PC-9 (cell line): ENCODE results near the gene SIK2. TPM values are rescaled to one million over a fixed set of nuclear protein-coding genes. Genes with fewer than 3 reads are reported as not detected.

Experiments used
- BruUV-seq: library from RNA; stranded (reverse); fragments of 400-500 nt; replicated peaks from 2 replicates; lab custom pipeline; 2021; lab: Mats Ljungman, UMichigan
- CTCF ChIA-PET: fragments of 300-600 bp; sonication (Branson Sonifier 250); formaldehyde crosslinking; loops from one replicate; lab custom pipeline; 2022; ENCODE audit warnings: antibody characterized with exemption; lab: Charles Lee
- POLR2A ChIA-PET: fragments of 300-600 bp; sonication (Branson Sonifier 250); formaldehyde crosslinking; loops from one replicate; lab custom pipeline; 2022; ENCODE audit warnings: antibody characterized with exemption; ENCODE audit not compliant: unreplicated experiment; lab: Charles Lee
- DNase-seq, 2 experiments: peaks; one replicate each; pipeline versions ENCODE4 v3.0.0 to v3.0.0-alpha.2; 2015 to 2022; ENCODE audit warnings: mixed read lengths in 1 of 2
- H2AFZ ChIP-seq: fragments of 200-600 bp; sonication (generic); 2 replicates; pipeline ENCODE4 v1.8.1; 2017; ENCODE audit warnings: antibody characterized with exemption
- H3F3A ChIP-seq: fragments of 200-600 bp; sonication (generic); 2 replicates; pipeline ENCODE4 v1.8.1; 2017; ENCODE audit warnings: antibody characterized with exemption, mild to moderate bottlenecking, low read depth; ENCODE audit not compliant: insufficient read depth
- H3K27ac ChIP-seq: fragments of 200-600 bp; sonication (generic); 2 replicates; pipeline ENCODE4 v1.6.1; 2016; ENCODE audit warnings: mixed run types
- H3K27me3 ChIP-seq: fragments of 200-600 bp; sonication (generic); 2 replicates; pipeline ENCODE4 v1.6.1; 2016; ENCODE audit warnings: low read depth, mixed run types; ENCODE audit not compliant: insufficient read depth
- H3K36me3 ChIP-seq: fragments of 200-600 bp; sonication (generic); 2 replicates; pipeline ENCODE4 v1.6.1; 2016; ENCODE audit warnings: low read depth, mixed run types
- H3K4me1 ChIP-seq: fragments of 200-600 bp; sonication (generic); replicated peaks from 2 replicates; pipeline ENCODE4 v1.6.1; 2016; ENCODE audit warnings: mixed run types; ENCODE audit not compliant: insufficient read depth
- H3K4me2 ChIP-seq: fragments of 200-600 bp; sonication (generic); 2 replicates; pipeline ENCODE4 v1.6.1; 2017; ENCODE audit warnings: mixed run types
- H3K4me3 ChIP-seq: fragments of 200-600 bp; sonication (generic); 2 replicates; pipeline ENCODE4 v1.6.1; 2016; ENCODE audit warnings: mixed run types
- H3K79me2 ChIP-seq: fragments of 200-600 bp; sonication (generic); 2 replicates; pipeline ENCODE4 v1.6.1; 2017; ENCODE audit warnings: low read depth, mixed run types
- H3K9me2 ChIP-seq: fragments of 200-600 bp; sonication (generic); 2 replicates; pipeline ENCODE4 v1.8.1; 2017; ENCODE audit warnings: mild to moderate bottlenecking; ENCODE audit not compliant: insufficient read depth
- H3K9me3 ChIP-seq: fragments of 200-600 bp; sonication (generic); 2 replicates; pipeline ENCODE4 v1.8.1; 2016; ENCODE audit warnings: low read depth; ENCODE audit not compliant: insufficient read depth
- H4K20me1 ChIP-seq: fragments of 200-600 bp; sonication (generic); 2 replicates; pipeline ENCODE4 v1.8.1; 2017; ENCODE audit not compliant: insufficient read depth
- EZH2 ChIP-seq: fragments of 200-600 bp; sonication (generic); IDR thresholded peaks from 2 replicates; pipeline ENCODE4 v1.8.0; 2017; ENCODE audit warnings: antibody characterized with exemption, low read depth
- intact Hi-C: fragments of 100-400 bp; cut with micrococcal nuclease; formaldehyde crosslinking; loops from one replicate; pipeline ENCODE4 v1.10.0; 2022; ENCODE audit not compliant: unreplicated experiment
- total RNA-seq: library from RNA; stranded (reverse); gene quantifications from 2 replicates; pipeline ENCODE4 v1.2.3, GENCODE V29; 2021
- TF ChIP-seq, protein P1 (sequence below): fragments of 200-600 bp; sonication (generic); conservative IDR thresholded peaks from 2 replicates; pipeline ENCODE4 v1.6.1; 2017; ENCODE audit warnings: mixed run types, antibody characterized with exemption, mild to moderate bottlenecking, moderate library complexity

SIK2 gene
- total RNA-seq, 1 experiment from 2014 or later, result 16.2 TPM

DNA sequence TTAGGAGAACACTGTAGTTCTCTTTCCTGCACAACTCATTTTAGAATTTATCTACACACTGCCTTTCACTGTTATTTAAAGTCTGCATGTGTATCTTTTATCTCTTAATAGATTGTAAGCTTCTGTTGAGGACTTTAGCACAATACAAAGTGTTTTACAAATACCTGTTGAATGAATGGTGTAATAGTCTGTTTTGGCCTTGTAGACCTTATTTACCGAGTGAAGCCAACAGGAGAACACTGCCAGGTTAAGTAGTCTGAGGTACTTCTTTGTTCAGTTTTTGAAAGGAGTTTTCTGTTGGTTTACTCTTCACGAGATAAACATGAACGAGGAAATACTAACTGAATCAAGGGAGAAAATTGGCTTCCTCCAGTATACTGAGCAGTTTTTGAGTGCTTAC lies 31.0 kb downstream of the SIK2 start:
- no TSS peak for BruUV-seq
- Histone ChIP-seq H3K4me2 (no peak overlapping the region), H3K79me2 (peaks cover 12% of the 10 kb centered on the region; the same call in 1 of the 2 replicates), H3K4me3 (no peak overlapping the region), H3K27me3 (no peaks in the 10 kb centered on the region), H2AFZ (no peak overlapping the region), H3K36me3 (peaks cover 15% of the 10 kb centered on the region), H3F3A (no peaks in the 10 kb centered on the region; the same call in 1 of the 2 replicates), H3K4me1 (no peaks in the 10 kb centered on the region), H3K27ac (no peak overlapping the region), H3K9me3 (no peaks in the 10 kb centered on the region; the same call in 1 of the 2 replicates), H4K20me1 (no peaks in the 10 kb centered on the region; the same call in 1 of the 2 replicates), H3K9me2 (no peaks in the 10 kb centered on the region)
- TF ChIP-seq EZH2, result no peak
- TF ChIP-seq, protein P1, sequence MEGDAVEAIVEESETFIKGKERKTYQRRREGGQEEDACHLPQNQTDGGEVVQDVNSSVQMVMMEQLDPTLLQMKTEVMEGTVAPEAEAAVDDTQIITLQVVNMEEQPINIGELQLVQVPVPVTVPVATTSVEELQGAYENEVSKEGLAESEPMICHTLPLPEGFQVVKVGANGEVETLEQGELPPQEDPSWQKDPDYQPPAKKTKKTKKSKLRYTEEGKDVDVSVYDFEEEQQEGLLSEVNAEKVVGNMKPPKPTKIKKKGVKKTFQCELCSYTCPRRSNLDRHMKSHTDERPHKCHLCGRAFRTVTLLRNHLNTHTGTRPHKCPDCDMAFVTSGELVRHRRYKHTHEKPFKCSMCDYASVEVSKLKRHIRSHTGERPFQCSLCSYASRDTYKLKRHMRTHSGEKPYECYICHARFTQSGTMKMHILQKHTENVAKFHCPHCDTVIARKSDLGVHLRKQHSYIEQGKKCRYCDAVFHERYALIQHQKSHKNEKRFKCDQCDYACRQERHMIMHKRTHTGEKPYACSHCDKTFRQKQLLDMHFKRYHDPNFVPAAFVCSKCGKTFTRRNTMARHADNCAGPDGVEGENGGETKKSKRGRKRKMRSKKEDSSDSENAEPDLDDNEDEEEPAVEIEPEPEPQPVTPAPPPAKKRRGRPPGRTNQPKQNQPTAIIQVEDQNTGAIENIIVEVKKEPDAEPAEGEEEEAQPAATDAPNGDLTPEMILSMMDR, result no peak
- POLR2A ChIA-PET, result no interaction called here
- no peak for DNase-seq
- CTCF ChIA-PET, result no interaction called here
- intact Hi-C loops, result no loop called here

DNA sequence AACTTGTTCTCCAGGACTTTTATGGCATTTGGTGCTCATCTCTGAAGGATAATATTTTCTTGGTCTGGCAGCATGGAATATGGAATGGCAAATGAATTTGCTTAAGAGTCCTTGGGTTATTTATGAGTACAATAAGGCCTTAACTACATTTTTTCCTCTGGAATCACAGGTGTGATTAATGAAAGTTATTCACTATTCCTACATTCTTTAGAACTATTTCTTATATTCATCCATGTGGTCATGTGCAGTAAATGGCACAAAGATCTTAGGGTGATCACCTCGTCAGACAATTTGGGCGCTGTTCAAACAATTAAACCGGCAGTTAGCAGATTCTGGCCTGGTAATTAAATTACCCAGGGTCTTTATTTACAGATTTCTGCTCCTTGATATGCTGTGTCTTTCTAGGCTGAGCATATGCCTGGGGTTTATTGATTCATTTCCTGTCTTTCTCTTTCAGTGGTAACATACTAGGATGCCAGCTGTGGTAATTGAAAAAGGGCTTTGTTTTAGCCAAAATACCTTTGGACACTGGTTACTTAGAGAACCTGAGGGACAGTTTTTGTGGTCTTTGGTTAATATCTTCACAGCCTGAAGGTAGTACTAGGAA lies 31.6 kb downstream of the SIK2 start:
- no peaks in the 10 kb centered on the region for H3K9me2 ChIP-seq
- no peak overlapping the region for H3K4me3 ChIP-seq
- intact Hi-C loops, result no loop called here
- H2AFZ ChIP-seq, result no peak overlapping the region
- H3F3A ChIP-seq, result no peaks in the 10 kb centered on the region; the same call in 1 of the 2 replicates
- peaks cover 11% of the 10 kb centered on the region; the same call in 1 of the 2 replicates for H3K79me2 ChIP-seq
- no peak overlapping the region for H3K4me2 ChIP-seq
- no peak overlapping the region for H3K27ac ChIP-seq
- CTCF ChIA-PET, result no interaction called here
- no peaks in the 10 kb centered on the region for H3K4me1 ChIP-seq
- TF ChIP-seq, protein P1, result no peak
- TF ChIP-seq EZH2, result no peak
- no peak for DNase-seq
- no peaks in the 10 kb centered on the region; the same call in 1 of the 2 replicates for H4K20me1 ChIP-seq
- no TSS peak for BruUV-seq
- no peaks in the 10 kb centered on the region; the same call in 1 of the 2 replicates for H3K9me3 ChIP-seq
- POLR2A ChIA-PET, result no interaction called here
- H3K36me3 ChIP-seq, result peaks cover 10% of the 10 kb centered on the region
- H3K27me3 ChIP-seq, result no peaks in the 10 kb centered on the region

DNA sequence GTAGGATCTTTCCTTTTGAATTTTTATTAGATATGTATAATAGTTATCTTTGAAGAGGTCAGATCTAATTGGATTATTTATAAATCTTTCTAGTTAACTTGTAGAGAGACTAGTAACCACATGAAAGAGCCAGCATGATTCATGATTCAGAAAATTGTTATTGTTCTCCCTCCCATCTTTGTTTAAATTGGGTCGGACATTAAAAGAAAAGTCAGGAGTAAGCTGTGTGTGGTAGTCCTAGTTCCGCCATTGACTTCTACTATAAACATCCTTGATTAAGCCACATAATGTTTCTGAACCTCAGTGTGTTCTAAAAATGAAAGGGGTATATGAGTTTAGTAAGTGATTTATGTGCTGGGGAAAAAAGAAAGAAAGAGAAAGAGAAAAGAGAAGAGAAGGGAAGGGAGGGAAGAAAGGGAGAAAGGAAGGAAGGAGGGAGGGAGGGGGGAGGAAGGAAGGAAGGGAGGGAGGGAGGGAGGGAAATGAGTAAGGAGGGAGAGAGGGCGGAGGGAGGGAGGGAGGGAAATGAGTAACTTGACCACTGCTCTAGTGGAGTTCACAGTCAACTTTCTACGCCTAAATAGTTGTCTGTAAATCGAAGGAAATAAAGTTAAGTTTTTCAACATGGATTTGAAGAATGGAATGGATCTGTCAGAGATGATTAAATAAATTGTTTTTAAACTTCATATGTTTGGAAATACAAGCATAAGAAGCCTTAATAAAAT lies 32.9 kb downstream of the SIK2 start:
- H3F3A ChIP-seq, result no peaks in the 10 kb centered on the region; the same call in 1 of the 2 replicates
- H3K4me3 ChIP-seq, result no peak overlapping the region
- no peaks in the 10 kb centered on the region for H3K4me1 ChIP-seq
- no peak for TF ChIP-seq EZH2
- TF ChIP-seq, protein P1, result no peak
- H3K27me3 ChIP-seq, result no peaks in the 10 kb centered on the region
- ChIA-PET CTCF (no interaction called here), POLR2A (interaction anchor here (0.6 kb wide), 1 partner anchor 13 kb away, joined by 3 read pairs; no protein-coding TSS in a partner anchor)
- intact Hi-C loops, result no loop called here
- no peak for DNase-seq
- no peak overlapping the region for H3K4me2 ChIP-seq
- H3K36me3 ChIP-seq, result peaks cover 5% of the 10 kb centered on the region
- no peaks in the 10 kb centered on the region for H3K9me3 ChIP-seq
- no TSS peak for BruUV-seq
- H2AFZ ChIP-seq, result no peak overlapping the region
- H3K9me2 ChIP-seq, result no peaks in the 10 kb centered on the region
- H3K27ac ChIP-seq, result no peak overlapping the region
- H4K20me1 ChIP-seq, result 0 out of 2 replicates have a peak, but pooled peaks cover 3% of the 10 kb centered on the region
- H3K79me2 ChIP-seq, result peaks cover 15% of the 10 kb centered on the region; the same call in 1 of the 2 replicates
